ENCODE results near the gene ANK2. TPM values are rescaled to one million over a fixed set of nuclear protein-coding genes. Genes with fewer than 3 reads are reported as not detected.

Gene ANK2
- total and polyA plus RNA-seq, 2 experiments from 2014 or later: 7.7 to 40.4 TPM

DNA sequence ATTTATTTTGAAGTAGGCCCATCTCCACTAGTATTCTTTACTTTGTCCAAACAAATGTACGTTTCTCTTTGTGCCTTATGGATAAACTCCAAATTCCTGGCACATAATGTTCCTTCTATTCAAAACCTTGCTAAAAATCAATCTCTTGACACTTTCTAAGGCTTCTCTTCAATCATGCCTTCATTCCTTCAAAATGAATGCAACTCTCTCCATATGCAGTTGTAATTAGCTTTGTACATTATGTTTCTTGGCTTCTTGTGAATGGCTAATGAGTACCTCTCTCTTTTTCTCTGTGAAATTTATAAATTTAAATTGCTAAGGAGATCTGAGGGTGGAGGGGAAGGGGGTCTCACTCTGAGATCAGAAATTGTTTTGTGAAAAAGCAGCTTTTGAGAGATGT is 24.0 kb upstream of the ANK2 start (continued):
- TF ChIP-seq, protein P1, sequence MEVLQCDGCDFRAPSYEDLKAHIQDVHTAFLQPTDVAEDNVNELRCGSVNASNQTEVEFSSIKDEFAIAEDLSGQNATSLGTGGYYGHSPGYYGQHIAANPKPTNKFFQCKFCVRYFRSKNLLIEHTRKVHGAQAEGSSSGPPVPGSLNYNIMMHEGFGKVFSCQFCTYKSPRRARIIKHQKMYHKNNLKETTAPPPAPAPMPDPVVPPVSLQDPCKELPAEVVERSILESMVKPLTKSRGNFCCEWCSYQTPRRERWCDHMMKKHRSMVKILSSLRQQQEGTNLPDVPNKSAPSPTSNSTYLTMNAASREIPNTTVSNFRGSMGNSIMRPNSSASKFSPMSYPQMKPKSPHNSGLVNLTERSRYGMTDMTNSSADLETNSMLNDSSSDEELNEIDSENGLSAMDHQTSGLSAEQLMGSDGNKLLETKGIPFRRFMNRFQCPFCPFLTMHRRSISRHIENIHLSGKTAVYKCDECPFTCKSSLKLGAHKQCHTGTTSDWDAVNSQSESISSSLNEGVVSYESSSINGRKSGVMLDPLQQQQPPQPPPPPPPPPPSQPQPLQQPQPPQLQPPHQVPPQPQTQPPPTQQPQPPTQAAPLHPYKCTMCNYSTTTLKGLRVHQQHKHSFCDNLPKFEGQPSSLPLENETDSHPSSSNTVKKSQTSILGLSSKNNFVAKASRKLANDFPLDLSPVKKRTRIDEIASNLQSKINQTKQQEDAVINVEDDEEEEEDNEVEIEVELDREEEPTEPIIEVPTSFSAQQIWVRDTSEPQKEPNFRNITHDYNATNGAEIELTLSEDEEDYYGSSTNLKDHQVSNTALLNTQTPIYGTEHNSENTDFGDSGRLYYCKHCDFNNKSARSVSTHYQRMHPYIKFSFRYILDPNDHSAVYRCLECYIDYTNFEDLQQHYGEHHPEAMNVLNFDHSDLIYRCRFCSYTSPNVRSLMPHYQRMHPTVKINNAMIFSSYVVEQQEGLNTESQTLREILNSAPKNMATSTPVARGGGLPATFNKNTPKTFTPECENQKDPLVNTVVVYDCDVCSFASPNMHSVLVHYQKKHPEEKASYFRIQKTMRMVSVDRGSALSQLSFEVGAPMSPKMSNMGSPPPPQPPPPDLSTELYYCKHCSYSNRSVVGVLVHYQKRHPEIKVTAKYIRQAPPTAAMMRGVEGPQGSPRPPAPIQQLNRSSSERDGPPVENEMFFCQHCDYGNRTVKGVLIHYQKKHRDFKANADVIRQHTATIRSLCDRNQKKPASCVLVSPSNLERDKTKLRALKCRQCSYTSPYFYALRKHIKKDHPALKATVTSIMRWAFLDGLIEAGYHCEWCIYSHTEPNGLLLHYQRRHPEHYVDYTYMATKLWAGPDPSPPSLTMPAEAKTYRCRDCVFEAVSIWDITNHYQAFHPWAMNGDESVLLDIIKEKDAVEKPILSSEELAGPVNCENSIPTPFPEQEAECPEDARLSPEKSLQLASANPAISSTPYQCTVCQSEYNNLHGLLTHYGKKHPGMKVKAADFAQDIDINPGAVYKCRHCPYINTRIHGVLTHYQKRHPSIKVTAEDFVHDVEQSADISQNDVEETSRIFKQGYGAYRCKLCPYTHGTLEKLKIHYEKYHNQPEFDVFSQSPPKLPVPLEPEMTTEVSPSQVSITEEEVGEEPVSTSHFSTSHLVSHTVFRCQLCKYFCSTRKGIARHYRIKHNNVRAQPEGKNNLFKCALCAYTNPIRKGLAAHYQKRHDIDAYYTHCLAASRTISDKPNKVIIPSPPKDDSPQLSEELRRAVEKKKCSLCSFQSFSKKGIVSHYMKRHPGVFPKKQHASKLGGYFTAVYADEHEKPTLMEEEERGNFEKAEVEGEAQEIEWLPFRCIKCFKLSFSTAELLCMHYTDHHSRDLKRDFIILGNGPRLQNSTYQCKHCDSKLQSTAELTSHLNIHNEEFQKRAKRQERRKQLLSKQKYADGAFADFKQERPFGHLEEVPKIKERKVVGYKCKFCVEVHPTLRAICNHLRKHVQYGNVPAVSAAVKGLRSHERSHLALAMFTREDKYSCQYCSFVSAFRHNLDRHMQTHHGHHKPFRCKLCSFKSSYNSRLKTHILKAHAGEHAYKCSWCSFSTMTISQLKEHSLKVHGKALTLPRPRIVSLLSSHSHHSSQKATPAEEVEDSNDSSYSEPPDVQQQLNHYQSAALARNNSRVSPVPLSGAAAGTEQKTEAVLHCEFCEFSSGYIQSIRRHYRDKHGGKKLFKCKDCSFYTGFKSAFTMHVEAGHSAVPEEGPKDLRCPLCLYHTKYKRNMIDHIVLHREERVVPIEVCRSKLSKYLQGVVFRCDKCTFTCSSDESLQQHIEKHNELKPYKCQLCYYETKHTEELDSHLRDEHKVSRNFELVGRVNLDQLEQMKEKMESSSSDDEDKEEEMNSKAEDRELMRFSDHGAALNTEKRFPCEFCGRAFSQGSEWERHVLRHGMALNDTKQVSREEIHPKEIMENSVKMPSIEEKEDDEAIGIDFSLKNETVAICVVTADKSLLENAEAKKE (CRISPR knock-in tag; IDR thresholded peaks at IDR 0.05): no peak
- TF ChIP-seq STAT1 (IDR thresholded peaks at IDR 0.05; ENCODE audit: unreplicated experiment): no peak
- TF ChIP-seq, protein P2, sequence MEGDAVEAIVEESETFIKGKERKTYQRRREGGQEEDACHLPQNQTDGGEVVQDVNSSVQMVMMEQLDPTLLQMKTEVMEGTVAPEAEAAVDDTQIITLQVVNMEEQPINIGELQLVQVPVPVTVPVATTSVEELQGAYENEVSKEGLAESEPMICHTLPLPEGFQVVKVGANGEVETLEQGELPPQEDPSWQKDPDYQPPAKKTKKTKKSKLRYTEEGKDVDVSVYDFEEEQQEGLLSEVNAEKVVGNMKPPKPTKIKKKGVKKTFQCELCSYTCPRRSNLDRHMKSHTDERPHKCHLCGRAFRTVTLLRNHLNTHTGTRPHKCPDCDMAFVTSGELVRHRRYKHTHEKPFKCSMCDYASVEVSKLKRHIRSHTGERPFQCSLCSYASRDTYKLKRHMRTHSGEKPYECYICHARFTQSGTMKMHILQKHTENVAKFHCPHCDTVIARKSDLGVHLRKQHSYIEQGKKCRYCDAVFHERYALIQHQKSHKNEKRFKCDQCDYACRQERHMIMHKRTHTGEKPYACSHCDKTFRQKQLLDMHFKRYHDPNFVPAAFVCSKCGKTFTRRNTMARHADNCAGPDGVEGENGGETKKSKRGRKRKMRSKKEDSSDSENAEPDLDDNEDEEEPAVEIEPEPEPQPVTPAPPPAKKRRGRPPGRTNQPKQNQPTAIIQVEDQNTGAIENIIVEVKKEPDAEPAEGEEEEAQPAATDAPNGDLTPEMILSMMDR (conservative IDR thresholded peaks at IDR 0.05; ENCODE audit: low read depth in 2 of 2): no peak
- no peak for TF ChIP-seq POLR2AphosphoS5 (IDR thresholded peaks at IDR 0.05; ENCODE audit: low read depth)
- TF ChIP-seq CREB1 (CRISPR knock-in tag; IDR thresholded peaks at IDR 0.05; ENCODE audit: low read depth): no peak
- TF ChIP-seq, protein P3, sequence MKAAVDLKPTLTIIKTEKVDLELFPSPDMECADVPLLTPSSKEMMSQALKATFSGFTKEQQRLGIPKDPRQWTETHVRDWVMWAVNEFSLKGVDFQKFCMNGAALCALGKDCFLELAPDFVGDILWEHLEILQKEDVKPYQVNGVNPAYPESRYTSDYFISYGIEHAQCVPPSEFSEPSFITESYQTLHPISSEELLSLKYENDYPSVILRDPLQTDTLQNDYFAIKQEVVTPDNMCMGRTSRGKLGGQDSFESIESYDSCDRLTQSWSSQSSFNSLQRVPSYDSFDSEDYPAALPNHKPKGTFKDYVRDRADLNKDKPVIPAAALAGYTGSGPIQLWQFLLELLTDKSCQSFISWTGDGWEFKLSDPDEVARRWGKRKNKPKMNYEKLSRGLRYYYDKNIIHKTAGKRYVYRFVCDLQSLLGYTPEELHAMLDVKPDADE (IDR thresholded peaks at IDR 0.05): no peak
- TF ChIP-seq EZH2phosphoT487 (IDR thresholded peaks at IDR 0.05; ENCODE audit: unreplicated experiment): no peak
- no peak for TF ChIP-seq ZNF114 (CRISPR knock-in tag; IDR thresholded peaks at IDR 0.05)
- TF ChIP-seq ZNF331 (CRISPR knock-in tag; IDR thresholded peaks at IDR 0.05; ENCODE audit: low read depth): no peak
